AG08395 (cell line): ENCODE measurements around the gene FYCO1.
A peak's percentile ranks its signal among the peaks of the same experiment; 100 is the strongest.

ENCODE experiments used
- DNase-seq: peaks from one replicate; pipeline ENCODE4 v3.0.0; 2012; ENCODE audit warnings: mixed read lengths, low spot score

Gene FYCO1

GRCh38 chr3:45943207-45943846, 52.3 kb downstream of the FYCO1 start, which contains the start of gene CXCR6:
TSS of gene CXCR6 (plus strand) at chr3:45943464. CDS start at chr3:45946482, 3,018 bp downstream.
- no peak for DNase-seq

GRCh38 chr3:45942051-45942825, 53.4 kb downstream of the FYCO1 start:
- DNase-seq = no peak

GRCh38 chr3:45940781-45941365, 54.8 kb downstream of the FYCO1 start:
- DNase-seq = no peak

- no peak for DNase-seq
These were observed 55.4 kb downstream of the FYCO1 start for GRCh38 chr3:45940004-45940780.

- no peak for DNase-seq
These were observed 56.3 kb downstream of the FYCO1 start for GRCh38 chr3:45939341-45939771.

- peak; percentile 82 for DNase-seq
These were observed 56.8 kb downstream of the FYCO1 start for GRCh38 chr3:45938864-45939263.

GRCh38 chr3:45938043-45938435, 57.6 kb downstream of the FYCO1 start:
- DNase-seq = no peak

GRCh38 chr3:45937206-45938042, 58.2 kb downstream of the FYCO1 start:
- DNase-seq = no peak

GRCh38 chr3:45936261-45936660, 59.4 kb downstream of the FYCO1 start:
- no peak for DNase-seq

GRCh38 chr3:45933591-45933990, 62.0 kb downstream of the FYCO1 start:
- no peak for DNase-seq

GRCh38 chr3:45932112-45932511, 63.5 kb downstream of the FYCO1 start:
- no peak for DNase-seq

GRCh38 chr3:45931496-45931895, 64.1 kb downstream of the FYCO1 start:
- DNase-seq = no peak

GRCh38 chr3:45929042-45929679, 66.5 kb downstream of the FYCO1 start:
- peak; percentile 83 for DNase-seq

GRCh38 chr3:45927881-45928280, 67.7 kb downstream of the FYCO1 start:
- DNase-seq = peak; percentile 30

GRCh38 chr3:45923755-45924154, 71.9 kb downstream of the FYCO1 start:
- DNase-seq = peak; percentile 67

- no peak for DNase-seq
These were observed 72.6 kb downstream of the FYCO1 start for GRCh38 chr3:45922950-45923590.

GRCh38 chr3:45922039-45922326, 73.6 kb downstream of the FYCO1 start:
- no peak for DNase-seq

GRCh38 chr3:45921158-45922038, 74.2 kb downstream of the FYCO1 start:
- no peak for DNase-seq

GRCh38 chr3:45917146-45917898, 78.3 kb downstream of the FYCO1 start:
- no peak for DNase-seq
